OCI-LY7 (cell line): ENCODE data around the gene TLE6.
"Not testable (repeated sequence)": the region's sequence is repeated elsewhere in the genome, so short reads cannot be mapped to it uniquely, and the experiment has no call there.

Experiments used
- EZH2phosphoT487 ChIP-seq: fragments of 200-600 bp; sonication (generic); IDR thresholded peaks from 2 replicates; pipeline ENCODE4 v1.6.1; 2018; ENCODE audit warnings: low read depth, borderline replicate concordance, mild to moderate bottlenecking, mixed run types, antibody characterized with exemption, low read length, moderate library complexity, mixed read lengths
- TF ChIP-seq, protein P1 (sequence below): fragments of 200-600 bp; sonication (generic); conservative IDR thresholded peaks from 2 replicates; pipeline ENCODE4 v1.5.1; 2014; ENCODE audit warnings: mild to moderate bottlenecking, antibody characterized with exemption, low read length, moderate library complexity, mixed read lengths

DNA sequence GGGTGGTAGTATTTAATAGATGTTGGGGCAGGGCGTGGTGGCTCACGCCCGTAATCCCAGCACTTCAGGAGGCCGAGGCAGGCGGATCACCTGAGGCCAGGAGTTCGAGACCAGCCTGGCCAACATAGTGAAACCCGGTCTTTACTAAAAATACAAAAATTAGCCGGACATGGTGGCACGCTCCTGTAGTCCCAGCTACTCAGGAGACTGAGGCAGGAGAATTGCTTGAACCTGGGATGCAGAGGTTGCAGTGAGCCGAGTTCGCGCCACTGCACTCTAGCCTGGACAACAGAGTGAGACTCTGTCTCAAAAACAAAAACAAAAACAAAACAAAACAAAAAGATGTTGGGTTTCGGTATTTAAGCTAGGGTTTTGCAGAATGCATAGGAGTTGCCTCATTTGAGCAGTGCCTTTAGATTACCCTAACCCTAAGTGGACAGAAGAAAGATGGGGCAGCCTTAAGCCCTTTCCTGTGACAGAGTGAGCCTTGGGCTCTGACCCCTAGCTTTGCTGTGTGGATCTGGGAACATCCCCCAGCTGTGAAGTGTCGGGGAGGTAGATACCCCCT, 59.7 kb downstream of the TLE6 start:
- TF ChIP-seq, protein P1, sequence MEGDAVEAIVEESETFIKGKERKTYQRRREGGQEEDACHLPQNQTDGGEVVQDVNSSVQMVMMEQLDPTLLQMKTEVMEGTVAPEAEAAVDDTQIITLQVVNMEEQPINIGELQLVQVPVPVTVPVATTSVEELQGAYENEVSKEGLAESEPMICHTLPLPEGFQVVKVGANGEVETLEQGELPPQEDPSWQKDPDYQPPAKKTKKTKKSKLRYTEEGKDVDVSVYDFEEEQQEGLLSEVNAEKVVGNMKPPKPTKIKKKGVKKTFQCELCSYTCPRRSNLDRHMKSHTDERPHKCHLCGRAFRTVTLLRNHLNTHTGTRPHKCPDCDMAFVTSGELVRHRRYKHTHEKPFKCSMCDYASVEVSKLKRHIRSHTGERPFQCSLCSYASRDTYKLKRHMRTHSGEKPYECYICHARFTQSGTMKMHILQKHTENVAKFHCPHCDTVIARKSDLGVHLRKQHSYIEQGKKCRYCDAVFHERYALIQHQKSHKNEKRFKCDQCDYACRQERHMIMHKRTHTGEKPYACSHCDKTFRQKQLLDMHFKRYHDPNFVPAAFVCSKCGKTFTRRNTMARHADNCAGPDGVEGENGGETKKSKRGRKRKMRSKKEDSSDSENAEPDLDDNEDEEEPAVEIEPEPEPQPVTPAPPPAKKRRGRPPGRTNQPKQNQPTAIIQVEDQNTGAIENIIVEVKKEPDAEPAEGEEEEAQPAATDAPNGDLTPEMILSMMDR, result not testable (repeated sequence)
- not testable (repeated sequence) for TF ChIP-seq EZH2phosphoT487
